GM23248 (cell line): ENCODE results near the gene DLGAP3.

Experiments used
- EZH2 ChIP-seq: fragments of 200-600 bp; sonication (generic); IDR thresholded peaks from 2 replicates; pipeline ENCODE4 v1.6.1; 2018; ENCODE audit warnings: antibody characterized with exemption, mild to moderate bottlenecking; ENCODE audit not compliant: insufficient read depth, poor library complexity, severe bottlenecking
- EZH2phosphoT487 ChIP-seq: fragments of 200-600 bp; sonication (generic); IDR thresholded peaks from 2 replicates; pipeline ENCODE4 v1.6.1; 2018; ENCODE audit warnings: antibody characterized with exemption, moderate library complexity, mild to moderate bottlenecking, low read depth; ENCODE audit not compliant: insufficient read depth

DNA sequence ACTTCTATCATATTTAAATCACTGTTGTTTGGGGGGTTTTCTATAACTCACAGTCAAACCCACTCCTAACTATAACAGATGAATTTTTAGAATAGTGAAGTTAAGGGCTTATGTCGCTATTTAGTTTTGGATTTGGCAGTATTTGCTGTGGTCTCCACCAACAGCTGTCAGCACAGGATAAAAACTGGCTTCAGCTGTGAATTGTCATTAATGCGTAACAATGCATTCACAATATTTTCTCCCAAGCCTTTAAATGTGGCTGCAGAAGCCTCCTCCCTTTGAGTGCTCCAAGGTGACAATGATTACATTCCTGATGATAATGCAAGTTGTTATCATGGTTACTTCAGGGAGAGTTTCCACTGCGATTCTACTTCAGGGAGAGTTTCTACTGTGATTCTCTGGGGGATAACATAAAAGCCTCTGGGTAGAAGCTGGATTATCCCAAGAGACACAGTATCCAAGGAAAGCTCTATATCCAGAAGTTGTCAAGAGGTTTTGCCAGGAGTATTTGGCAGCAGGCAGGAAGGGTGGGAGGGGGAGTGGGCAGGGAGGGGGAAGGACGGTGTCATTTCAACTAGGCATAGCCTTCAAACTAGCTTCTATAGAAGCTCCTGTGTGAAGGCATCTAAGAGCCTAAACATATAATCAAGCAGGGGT is 55.0 kb downstream of the DLGAP3 start:
- TF ChIP-seq EZH2 (no peak), EZH2phosphoT487 (no peak)
